ENCODE results near the gene COMTD1. TPM values are rescaled to one million over a fixed set of nuclear protein-coding genes. Genes with fewer than 3 reads are reported as not detected.

COMTD1 gene
- total RNA-seq, 1 donor from 2014 or later = 14.2 TPM

DNA sequence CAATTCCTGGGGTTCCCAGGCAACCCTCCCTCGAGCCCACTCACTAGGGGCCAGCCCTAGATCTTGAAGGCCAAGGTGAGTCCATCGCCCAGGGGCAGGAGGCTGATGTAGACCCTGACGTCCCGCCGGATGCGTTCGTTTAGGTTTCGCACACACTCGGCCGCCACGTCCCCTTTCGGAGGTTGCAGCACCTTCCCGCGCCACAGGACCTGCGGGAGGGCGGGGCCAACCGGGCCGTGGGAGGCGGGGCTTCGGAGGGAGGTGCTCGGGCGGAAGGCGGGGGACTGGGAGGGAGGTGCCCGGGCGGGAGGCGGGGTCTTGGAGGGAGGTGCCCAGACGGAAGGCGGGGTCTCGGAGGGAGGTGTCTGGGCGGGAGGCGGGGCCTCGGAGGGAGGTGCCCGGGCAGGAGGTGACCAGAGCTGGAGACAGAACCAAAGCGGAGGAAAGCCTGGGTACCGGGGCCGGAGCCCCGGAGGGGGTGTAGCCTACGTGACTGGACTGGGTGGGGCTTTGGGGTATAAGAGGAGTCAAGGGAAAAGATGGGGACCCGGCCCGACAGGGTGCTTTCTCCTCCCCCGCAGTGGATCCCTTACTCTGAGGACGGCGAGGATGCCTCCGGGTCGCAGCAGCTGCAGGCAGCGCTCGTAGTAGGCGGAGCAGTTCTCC, 1.6 kb downstream of the COMTD1 start:
- H3K36me3 Mint-ChIP-seq (ENCODE audit: unreplicated experiment) = no peaks in the 10 kb centered on the region
- peaks cover 6% of the 10 kb centered on the region for H3K9me3 Mint-ChIP-seq (ENCODE audit: unreplicated experiment)
- peaks cover 9% of the 10 kb centered on the region for H3K4me1 Mint-ChIP-seq (ENCODE audit: low read depth, unreplicated experiment)
- peak overlapping the region; percentile 75 for H3K4me3 Mint-ChIP-seq (ENCODE audit: unreplicated experiment)
- peak; percentile 94 for DNase-seq
- H3K27ac Mint-ChIP-seq (ENCODE audit: unreplicated experiment) = no peak overlapping the region
- peaks cover 6% of the 10 kb centered on the region for H3K27me3 Mint-ChIP-seq (ENCODE audit: unreplicated experiment)
- TF ChIP-seq, protein P1, sequence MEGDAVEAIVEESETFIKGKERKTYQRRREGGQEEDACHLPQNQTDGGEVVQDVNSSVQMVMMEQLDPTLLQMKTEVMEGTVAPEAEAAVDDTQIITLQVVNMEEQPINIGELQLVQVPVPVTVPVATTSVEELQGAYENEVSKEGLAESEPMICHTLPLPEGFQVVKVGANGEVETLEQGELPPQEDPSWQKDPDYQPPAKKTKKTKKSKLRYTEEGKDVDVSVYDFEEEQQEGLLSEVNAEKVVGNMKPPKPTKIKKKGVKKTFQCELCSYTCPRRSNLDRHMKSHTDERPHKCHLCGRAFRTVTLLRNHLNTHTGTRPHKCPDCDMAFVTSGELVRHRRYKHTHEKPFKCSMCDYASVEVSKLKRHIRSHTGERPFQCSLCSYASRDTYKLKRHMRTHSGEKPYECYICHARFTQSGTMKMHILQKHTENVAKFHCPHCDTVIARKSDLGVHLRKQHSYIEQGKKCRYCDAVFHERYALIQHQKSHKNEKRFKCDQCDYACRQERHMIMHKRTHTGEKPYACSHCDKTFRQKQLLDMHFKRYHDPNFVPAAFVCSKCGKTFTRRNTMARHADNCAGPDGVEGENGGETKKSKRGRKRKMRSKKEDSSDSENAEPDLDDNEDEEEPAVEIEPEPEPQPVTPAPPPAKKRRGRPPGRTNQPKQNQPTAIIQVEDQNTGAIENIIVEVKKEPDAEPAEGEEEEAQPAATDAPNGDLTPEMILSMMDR (IDR thresholded peaks at IDR 0.05; ENCODE audit: partially characterized antibody, unreplicated experiment) = no peak

DNA sequence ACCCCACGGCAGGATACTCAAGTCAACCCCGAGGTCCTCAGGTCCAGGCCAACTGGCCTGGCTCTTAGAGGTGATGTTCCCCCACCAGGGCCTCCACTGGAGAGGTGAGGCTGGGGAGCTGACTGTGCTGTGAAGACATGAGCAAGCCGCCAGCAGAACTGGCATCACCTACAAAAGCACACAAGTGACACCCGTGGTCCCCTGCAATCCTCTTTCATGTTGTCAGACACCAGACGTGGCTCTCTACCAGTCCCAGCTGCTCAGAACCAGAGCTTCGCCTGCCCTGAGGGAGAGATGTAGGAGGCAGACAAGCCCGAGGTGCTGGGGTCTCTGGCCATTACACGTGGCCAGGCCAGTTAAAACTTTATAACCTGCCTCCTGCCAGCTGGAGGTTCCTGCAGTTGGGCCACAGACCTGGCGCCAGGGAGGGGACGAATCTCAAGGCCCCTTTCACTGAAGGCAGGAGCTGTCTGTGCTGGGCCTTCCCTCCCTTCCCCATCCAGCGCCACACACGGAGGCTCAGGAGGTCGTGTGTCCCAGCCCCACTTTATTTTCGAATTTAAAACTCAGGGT, 2.2 kb downstream of the COMTD1 start:
- no peaks in the 10 kb centered on the region for H3K36me3 Mint-ChIP-seq (ENCODE audit: unreplicated experiment)
- H3K27ac Mint-ChIP-seq (ENCODE audit: unreplicated experiment) = peak overlapping the region; percentile 52
- H3K4me1 Mint-ChIP-seq (ENCODE audit: low read depth, unreplicated experiment) = peaks cover 11% of the 10 kb centered on the region
- peaks cover 4% of the 10 kb centered on the region for H3K9me3 Mint-ChIP-seq (ENCODE audit: unreplicated experiment)
- DNase-seq = no peak
- peak overlapping the region; percentile 59 for H3K4me3 Mint-ChIP-seq (ENCODE audit: unreplicated experiment)
- H3K27me3 Mint-ChIP-seq (ENCODE audit: unreplicated experiment) = peaks cover 6% of the 10 kb centered on the region
- TF ChIP-seq, protein P1 (IDR thresholded peaks at IDR 0.05; ENCODE audit: partially characterized antibody, unreplicated experiment) = no peak

GRCh38 chr10:75231672-75232581, 3.8 kb downstream of the COMTD1 start:
- Mint-ChIP-seq H3K4me1 (ENCODE audit: low read depth, unreplicated experiment) (peaks cover 11% of the 10 kb centered on the region), H3K27ac (ENCODE audit: unreplicated experiment) (peak overlapping the region; percentile 0), H3K36me3 (ENCODE audit: unreplicated experiment) (no peaks in the 10 kb centered on the region), H3K4me3 (ENCODE audit: unreplicated experiment) (peak overlapping the region; percentile 1), H3K27me3 (ENCODE audit: unreplicated experiment) (peaks cover 6% of the 10 kb centered on the region), H3K9me3 (ENCODE audit: unreplicated experiment) (peaks cover 4% of the 10 kb centered on the region)
- no peak for DNase-seq
- TF ChIP-seq, protein P1 (IDR thresholded peaks at IDR 0.05; ENCODE audit: partially characterized antibody, unreplicated experiment) = no peak

DNA sequence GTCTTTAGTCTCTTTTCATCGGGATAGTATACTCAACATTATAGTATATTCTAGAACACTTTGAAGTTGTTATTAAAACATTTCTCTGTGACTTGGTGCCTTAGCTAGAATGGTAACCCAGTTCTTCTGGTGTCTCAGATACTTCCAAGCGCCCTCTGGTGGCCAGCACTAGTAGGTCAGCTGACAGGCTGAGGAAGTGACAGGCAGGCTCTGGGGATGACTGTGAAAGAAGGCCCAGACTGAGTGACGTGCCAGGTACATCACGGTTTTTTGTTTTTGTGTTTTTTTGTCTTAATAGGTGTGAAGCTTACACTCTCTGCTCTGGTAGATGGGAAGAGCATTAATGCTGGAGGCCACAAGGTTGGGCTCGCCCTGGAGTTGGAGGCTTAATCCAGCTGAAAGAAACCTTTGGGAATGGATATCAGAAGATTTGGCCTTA, 5.1 kb downstream of the COMTD1 start:
- H3K36me3 Mint-ChIP-seq (ENCODE audit: unreplicated experiment) = no peaks in the 10 kb centered on the region
- peaks cover 5% of the 10 kb centered on the region for H3K27me3 Mint-ChIP-seq (ENCODE audit: unreplicated experiment)
- H3K4me1 Mint-ChIP-seq (ENCODE audit: low read depth, unreplicated experiment) = peaks cover 14% of the 10 kb centered on the region
- H3K9me3 Mint-ChIP-seq (ENCODE audit: unreplicated experiment) = peaks cover 4% of the 10 kb centered on the region
- no peak overlapping the region for H3K4me3 Mint-ChIP-seq (ENCODE audit: unreplicated experiment)
- TF ChIP-seq, protein P1 (IDR thresholded peaks at IDR 0.05; ENCODE audit: partially characterized antibody, unreplicated experiment) = peak; percentile 94
- DNase-seq = peak; percentile 96
- no peak overlapping the region for H3K27ac Mint-ChIP-seq (ENCODE audit: unreplicated experiment)

All from glutamatergic neuron (in vitro differentiated cells).